Neutrophil (primary cell): ENCODE results near the gene LAYN.

Source experiments
- H3K27ac ChIP-seq: fragments of 200-600 bp; sonication (generic); 2 replicates; pipeline ENCODE4 v1.5.1; 2016; ENCODE audit warnings: mild to moderate bottlenecking, moderate library complexity
- H3K27me3 ChIP-seq: fragments of 200-600 bp; sonication (generic); 2 replicates; pipeline ENCODE4 v1.6.0; 2016; ENCODE audit warnings: mild to moderate bottlenecking
- H3K36me3 ChIP-seq: fragments of 200-600 bp; sonication (generic); 2 replicates; pipeline ENCODE4 v1.5.1; 2017
- H3K4me1 ChIP-seq, 2 experiments: fragments of 200-600 bp in 1 of 2; sonication (generic) in 1 of 2; 1 replicate in 1 of 2; 2 replicates in 1 of 2; pipeline versions ENCODE4 v1.5.1 to v1.6.1; 2013 to 2016; ENCODE audit warnings: low read depth in 1 of 2, low read length in 1 of 2, mild to moderate bottlenecking in 1 of 2, moderate library complexity in 1 of 2; ENCODE audit not compliant: control insufficient read depth in 1 of 2, insufficient read depth in 1 of 2
- H3K4me3 ChIP-seq, 2 experiments: fragments of 200-600 bp in 1 of 2; sonication (generic) in 1 of 2; 1 replicate in 1 of 2; 2 replicates in 1 of 2; pipeline ENCODE4 v1.5.1; 2013 to 2016; ENCODE audit warnings: low read depth in 1 of 2, low read length in 1 of 2, mild to moderate bottlenecking in 1 of 2, moderate library complexity in 1 of 2
- H3K9me3 ChIP-seq: fragments of 200-600 bp; sonication (generic); 2 replicates; pipeline ENCODE4 v1.5.1; 2016
- CTCF ChIP-seq: fragments of 200-600 bp; sonication (generic); IDR thresholded peaks from 2 replicates; pipeline ENCODE4 v1.5.1; 2016; ENCODE audit warnings: antibody characterized with exemption

Gene LAYN

GRCh38 chr11:111557425-111558111, 17.0 kb downstream of the LAYN start:
- H3K4me3 ChIP-seq = no peak overlapping the region
- no peak overlapping the region for H3K27ac ChIP-seq
- no peaks in the 10 kb centered on the region for H3K4me1 ChIP-seq
- H3K9me3 ChIP-seq = no peaks in the 10 kb centered on the region
- H3K27me3 ChIP-seq = no peaks in the 10 kb centered on the region
- TF ChIP-seq CTCF = no peak
- H3K36me3 ChIP-seq = no peaks in the 10 kb centered on the region

- Histone ChIP-seq H3K9me3 (no peaks in the 10 kb centered on the region), H3K27ac (no peak overlapping the region), H3K36me3 (no peaks in the 10 kb centered on the region), H3K4me3 (no peak overlapping the region), H3K27me3 (no peaks in the 10 kb centered on the region), H3K4me1 (no peaks in the 10 kb centered on the region)
- TF ChIP-seq CTCF = no peak
Measured at GRCh38 chr11:111559800-111560464, 19.4 kb downstream of the LAYN start.

GRCh38 chr11:111560800-111561199, 20.3 kb downstream of the LAYN start:
- no peaks in the 10 kb centered on the region for H3K27me3 ChIP-seq
- no peak for TF ChIP-seq CTCF
- H3K36me3 ChIP-seq = no peaks in the 10 kb centered on the region
- no peaks in the 10 kb centered on the region for H3K4me1 ChIP-seq
- H3K27ac ChIP-seq = no peak overlapping the region
- no peak overlapping the region for H3K4me3 ChIP-seq
- H3K9me3 ChIP-seq = no peaks in the 10 kb centered on the region

GRCh38 chr11:111561306-111561705, 20.8 kb downstream of the LAYN start:
- no peak overlapping the region for H3K27ac ChIP-seq
- H3K9me3 ChIP-seq = no peaks in the 10 kb centered on the region
- H3K4me1 ChIP-seq = no peaks in the 10 kb centered on the region
- H3K36me3 ChIP-seq = no peaks in the 10 kb centered on the region
- H3K27me3 ChIP-seq = no peaks in the 10 kb centered on the region
- no peak for TF ChIP-seq CTCF
- H3K4me3 ChIP-seq = no peak overlapping the region

- Histone ChIP-seq H3K36me3 (no peaks in the 10 kb centered on the region), H3K27ac (no peak overlapping the region), H3K4me1 (no peaks in the 10 kb centered on the region), H3K4me3 (no peak overlapping the region), H3K9me3 (no peaks in the 10 kb centered on the region), H3K27me3 (no peaks in the 10 kb centered on the region)
- no peak for TF ChIP-seq CTCF
Measured at GRCh38 chr11:111561791-111562325, 21.3 kb downstream of the LAYN start.
